Skin epidermis (tissue), 12 donors: ENCODE measurements around the gene SNCB.

Experiments
- H3K27ac ChIP-seq, 21 experiments: fragments of 200-600 bp; sonication (generic) in 11 of 21; one replicate each; pipeline ENCODE4 v1.5.0; 2020; ENCODE audit warnings: mild to moderate bottlenecking in 3 of 21, inconsistent platforms in 2 of 21, moderate library complexity in 2 of 21
- H3K4me3 ChIP-seq, 7 experiments: fragments of 200-600 bp; sonication (generic) in 2 of 7; one replicate each; pipeline ENCODE4 v1.5.0; 2020; ENCODE audit warnings: inconsistent platforms in 2 of 7, mild to moderate bottlenecking in 2 of 7, moderate library complexity in 1 of 7

The SNCB gene

GRCh38 chr5:176629853-176630680 lies at the start of gene SNCB, which contains the start of gene EIF4E1B:
TSS of gene SNCB (minus strand) at chr5:176630534. CDS start at chr5:176629654, 880 bp downstream.
TSS of gene EIF4E1B (plus strand) at chr5:176630675. CDS start at chr5:176642788, 12,113 bp downstream.
- Histone ChIP-seq H3K4me3 (peak within 1 kb of the TSS in 5 of 7 experiments; percentile 5 to 27 (median 20)), H3K27ac (no peak within 1 kb of the TSS)

DNA sequence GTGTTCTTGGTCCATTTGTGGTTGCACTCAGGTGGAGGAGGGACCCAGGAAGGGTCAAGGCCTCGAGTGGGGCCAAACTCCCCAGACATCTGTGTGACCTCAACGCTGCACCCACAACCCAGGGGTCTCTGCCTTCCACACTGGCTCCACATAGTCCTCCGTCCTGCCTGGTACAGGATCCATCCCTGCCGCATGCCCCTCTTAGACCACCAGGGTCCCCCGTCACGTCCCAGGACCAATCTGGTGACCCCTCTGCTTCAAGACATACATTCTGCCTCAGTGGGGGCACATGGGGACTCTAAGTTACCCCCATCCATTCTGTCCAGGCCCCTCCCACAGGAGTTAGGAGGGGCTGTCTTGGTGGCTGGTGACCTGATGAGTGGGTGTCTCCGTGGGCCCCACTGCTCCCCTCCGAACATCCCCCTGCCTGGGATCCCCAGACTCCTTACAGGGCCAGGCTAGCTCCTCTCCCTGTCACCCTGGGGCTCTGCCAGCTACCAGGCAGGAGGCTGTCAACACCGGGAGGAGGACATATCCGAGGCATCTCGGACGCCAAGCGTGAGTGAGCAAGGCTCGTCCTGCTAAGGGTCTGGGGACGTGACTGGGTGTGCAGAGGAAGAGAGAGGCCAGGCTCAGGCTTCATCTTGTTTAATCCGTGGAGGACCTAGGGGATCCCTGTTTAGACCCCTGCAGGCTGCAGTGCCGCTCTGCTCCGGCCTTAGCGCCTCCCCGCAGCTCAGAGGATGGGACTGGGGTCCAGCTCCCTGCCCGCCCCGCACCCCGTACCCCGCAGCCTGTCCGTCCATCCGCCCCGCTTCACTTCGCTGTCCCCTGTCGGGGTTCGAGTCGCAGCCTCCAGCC lies 49.3 kb upstream of the SNCB start:
- Histone ChIP-seq H3K4me3 (no peak overlapping the region), H3K27ac (no peak overlapping the region)

- Histone ChIP-seq H3K27ac (no peak overlapping the region), H3K4me3 (no peak overlapping the region)
Measured at GRCh38 chr5:176678584-176678983, 48.2 kb upstream of the SNCB start.

DNA sequence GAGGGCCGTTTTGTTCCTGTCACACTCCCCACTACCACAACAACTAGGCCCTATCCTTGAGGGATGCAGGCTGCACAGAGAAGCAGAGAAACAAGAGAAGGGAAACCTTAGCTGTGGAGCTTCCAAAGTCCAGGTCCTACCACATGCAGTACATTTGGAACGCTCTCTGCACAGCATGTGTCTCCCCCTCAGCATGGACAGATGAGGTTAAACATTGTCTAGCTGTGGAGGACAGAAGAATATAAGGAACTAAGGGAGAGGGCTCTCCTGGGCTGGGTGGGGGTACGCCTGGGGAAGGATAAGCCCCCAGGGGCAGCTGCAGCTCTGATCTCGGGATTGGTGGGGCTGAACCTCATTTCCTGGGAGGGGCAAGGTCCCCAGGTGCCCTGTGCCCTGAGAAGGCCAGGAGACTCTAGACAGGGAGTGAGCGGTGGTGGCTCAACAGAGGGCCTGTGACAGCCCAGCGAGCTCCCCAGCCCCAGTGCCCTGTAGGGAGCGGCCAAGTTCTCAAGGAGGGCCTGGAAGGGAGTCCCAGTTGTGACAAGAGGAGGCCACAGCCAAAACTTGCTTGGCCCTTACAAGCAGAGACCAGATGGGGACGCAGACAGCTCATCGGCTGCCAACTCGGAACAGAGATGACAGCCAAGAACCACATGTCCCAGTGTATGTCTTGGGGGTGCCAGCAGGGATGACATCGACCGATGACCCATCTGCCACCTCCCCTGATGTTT lies 47.0 kb upstream of the SNCB start:
- no peak overlapping the region for H3K27ac ChIP-seq
- no peak overlapping the region for H3K4me3 ChIP-seq

DNA sequence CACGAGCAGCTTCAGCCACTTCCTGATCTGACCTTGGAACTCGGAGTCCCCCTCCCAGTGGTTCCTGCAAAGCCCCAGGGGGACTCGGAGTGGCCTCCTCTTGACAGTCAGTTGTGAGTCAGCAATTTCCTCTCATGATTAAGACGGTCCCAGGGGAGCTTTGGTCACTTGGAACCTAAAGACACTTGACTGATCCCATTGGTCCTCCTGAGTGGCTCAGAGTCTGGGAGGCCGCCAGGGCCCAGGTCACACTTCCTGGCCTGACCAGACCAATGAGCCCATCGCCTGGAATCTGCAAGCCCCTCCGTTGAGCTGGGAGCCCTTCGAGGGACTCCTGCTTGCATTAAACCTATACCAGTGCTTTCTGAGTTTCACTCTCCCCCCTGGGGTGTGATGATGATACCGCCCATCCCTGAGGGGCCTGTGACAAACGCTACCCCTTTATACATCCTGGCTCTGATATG lies 46.1 kb upstream of the SNCB start:
- no peak overlapping the region for H3K27ac ChIP-seq
- no peak overlapping the region for H3K4me3 ChIP-seq

- no peak overlapping the region for H3K4me3 ChIP-seq
- no peak overlapping the region for H3K27ac ChIP-seq
Measured at GRCh38 chr5:176675676-176676360, 45.5 kb upstream of the SNCB start.

DNA sequence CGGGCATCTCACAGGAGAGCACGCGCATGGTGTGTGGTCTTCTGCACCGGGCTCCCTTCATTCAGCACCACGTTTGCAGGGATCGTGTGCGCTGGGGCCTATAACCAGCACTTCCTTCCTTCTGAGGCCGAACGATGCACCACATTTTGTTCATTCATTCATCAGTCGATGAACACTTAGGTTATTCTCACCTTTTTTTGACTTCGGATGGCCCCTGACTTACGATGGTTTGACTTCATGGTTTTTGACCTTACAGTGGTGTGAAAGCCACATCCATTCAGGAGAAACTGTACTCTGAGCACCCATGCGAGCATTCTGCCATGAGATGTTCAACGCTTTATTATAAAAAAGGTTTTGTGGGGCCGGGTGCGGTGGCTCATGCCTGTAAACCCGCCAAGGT lies 44.5 kb upstream of the SNCB start:
- Histone ChIP-seq H3K27ac (no peak overlapping the region), H3K4me3 (no peak overlapping the region)

- no peak overlapping the region for H3K4me3 ChIP-seq
Measured at GRCh38 chr5:176673651-176674583, 43.6 kb upstream of the SNCB start.

DNA sequence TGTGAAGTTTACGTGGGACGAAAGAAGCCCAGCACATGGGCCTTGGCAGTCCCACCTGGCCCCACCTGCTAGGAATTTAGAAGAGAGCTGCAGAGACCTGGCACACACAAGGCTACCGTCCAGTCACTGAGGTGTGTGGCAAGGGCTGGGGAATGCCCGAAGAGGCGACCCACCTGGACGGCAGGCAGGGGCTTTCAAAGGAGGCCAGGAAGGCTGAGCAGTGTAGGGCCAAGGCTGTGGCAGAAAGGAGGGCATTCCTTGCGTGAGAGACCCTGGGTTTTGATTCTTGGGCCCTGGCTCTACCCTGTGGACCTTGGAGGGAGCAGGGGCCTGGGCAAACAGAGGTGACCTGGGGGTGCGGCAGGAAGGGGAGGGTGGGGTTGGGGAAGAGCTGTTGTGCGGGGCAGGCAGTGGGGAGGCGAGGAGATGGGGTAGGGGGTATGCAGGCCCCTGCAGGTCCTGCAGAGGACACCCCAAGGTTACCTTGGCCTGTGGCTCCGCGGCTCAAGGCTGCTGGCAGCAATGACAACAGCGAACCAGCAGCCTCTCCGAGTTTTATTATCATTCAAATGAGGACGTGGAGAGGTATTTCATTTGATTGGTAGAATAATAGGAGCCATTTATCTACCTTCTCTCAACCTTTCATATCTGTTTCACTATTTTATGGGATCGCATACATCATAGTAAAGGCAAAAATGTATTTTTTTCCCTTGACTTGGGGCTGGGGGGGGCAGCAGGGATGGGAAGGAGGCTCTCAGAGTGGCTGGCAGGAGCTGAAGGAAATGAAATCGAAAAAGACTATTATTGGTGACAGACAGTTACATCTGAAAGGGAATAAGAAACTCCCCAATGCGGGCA lies 41.8 kb upstream of the SNCB start:
- Histone ChIP-seq H3K4me3 (no peak overlapping the region), H3K27ac (no peak overlapping the region)

More at GRCh38 chr5:176673651-176674583, 43.6 kb upstream of the SNCB start:
- no peak overlapping the region for H3K27ac ChIP-seq

GRCh38 chr5:176671399-176671798 lies 41.1 kb upstream of the SNCB start:
- no peak overlapping the region for H3K27ac ChIP-seq
- H3K4me3 ChIP-seq = no peak overlapping the region

GRCh38 chr5:176670449-176670848 lies 40.1 kb upstream of the SNCB start:
- Histone ChIP-seq H3K27ac (no peak overlapping the region), H3K4me3 (no peak overlapping the region)

DNA sequence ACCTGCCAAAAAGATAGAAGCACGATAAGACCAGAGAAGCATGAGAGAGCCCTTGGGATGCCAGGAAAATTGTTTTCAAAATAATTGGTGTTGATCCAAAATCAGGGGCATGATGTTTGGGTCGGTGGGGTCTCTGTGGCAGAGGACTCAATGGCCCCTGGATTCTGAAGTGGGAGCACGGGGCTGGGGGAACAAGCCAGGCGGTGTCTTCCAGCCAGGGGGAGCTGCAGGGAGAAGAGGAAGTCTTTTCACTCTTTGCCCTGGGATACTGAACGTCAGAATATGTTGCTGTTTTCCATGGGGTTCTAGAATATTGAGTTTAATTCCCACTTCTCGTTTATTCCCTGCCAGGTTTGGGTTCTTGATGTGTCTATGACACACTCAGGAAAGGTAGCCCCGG lies 37.3 kb upstream of the SNCB start:
- Histone ChIP-seq H3K27ac (no peak overlapping the region), H3K4me3 (no peak overlapping the region)

GRCh38 chr5:176665517-176665916 lies 35.2 kb upstream of the SNCB start:
- no peak overlapping the region for H3K4me3 ChIP-seq

GRCh38 chr5:176664886-176665285 lies 34.6 kb upstream of the SNCB start:
- no peak overlapping the region for H3K4me3 ChIP-seq
- H3K27ac ChIP-seq = no peak overlapping the region

More at GRCh38 chr5:176665517-176665916, 35.2 kb upstream of the SNCB start:
- no peak overlapping the region for H3K27ac ChIP-seq

DNA sequence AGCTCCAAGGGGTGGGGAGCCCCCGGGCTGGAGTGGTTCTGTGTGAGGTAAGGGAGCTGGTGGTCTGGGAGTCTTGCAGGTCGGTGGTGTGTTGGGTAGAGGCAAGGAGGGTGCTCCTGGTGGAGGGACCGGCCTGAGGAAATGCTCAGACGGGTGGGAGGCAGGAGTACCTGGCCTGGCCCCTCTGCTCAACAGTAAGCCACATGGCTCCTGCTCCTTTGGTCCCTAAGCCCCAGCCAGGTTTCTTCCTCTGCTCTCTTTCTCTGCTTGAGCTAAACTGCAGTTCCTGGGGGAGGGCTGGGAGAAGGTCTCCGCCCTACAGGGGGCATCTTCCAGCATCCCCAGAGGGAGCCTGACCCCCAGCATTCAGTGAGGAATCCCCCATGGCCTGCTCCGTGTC lies 34.1 kb upstream of the SNCB start:
- Histone ChIP-seq H3K4me3 (no peak overlapping the region), H3K27ac (no peak overlapping the region)

DNA sequence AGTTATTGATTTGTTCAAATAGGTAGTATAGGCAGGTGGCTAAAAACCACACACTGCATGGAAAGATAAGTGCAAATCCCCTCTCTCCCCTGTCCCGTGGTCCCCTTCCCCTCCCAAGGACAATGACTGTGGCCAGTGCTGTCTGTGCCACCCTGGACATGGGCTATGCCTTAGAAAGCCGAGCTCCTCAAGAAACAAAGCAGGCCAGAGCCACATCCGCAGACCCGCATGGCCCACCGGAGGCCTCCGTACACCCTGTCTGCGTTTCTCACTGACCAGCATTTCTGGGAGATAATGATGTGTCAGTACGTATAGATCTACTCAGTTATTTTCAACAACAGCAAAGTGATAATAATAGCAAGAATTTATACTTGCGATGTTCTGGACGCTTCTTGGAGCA lies 33.2 kb upstream of the SNCB start:
- no peak overlapping the region for H3K27ac ChIP-seq
- H3K4me3 ChIP-seq = no peak overlapping the region
